Esophagus muscularis mucosa (tissue), 3 donors: ENCODE data around the gene PHGDH.

Experiments
- CTCF ChIP-seq, 3 experiments: fragments of 200-600 bp in 2 of 3; fragments of 450-650 bp in 1 of 3; sonication (generic) in 2 of 3; IDR thresholded peaks; one replicate each; pipeline ENCODE4 v1.5.1; 2017 to 2019; ENCODE audit warnings: antibody characterized with exemption in 3 of 3, mild to moderate bottlenecking in 2 of 3, moderate library complexity in 1 of 3
- POLR2A ChIP-seq: fragments of 450-650 bp; IDR thresholded peaks from one replicate; pipeline ENCODE4 v1.6.1; 2017; ENCODE audit warnings: antibody characterized with exemption, moderate library complexity, mild to moderate bottlenecking, low read depth

DNA sequence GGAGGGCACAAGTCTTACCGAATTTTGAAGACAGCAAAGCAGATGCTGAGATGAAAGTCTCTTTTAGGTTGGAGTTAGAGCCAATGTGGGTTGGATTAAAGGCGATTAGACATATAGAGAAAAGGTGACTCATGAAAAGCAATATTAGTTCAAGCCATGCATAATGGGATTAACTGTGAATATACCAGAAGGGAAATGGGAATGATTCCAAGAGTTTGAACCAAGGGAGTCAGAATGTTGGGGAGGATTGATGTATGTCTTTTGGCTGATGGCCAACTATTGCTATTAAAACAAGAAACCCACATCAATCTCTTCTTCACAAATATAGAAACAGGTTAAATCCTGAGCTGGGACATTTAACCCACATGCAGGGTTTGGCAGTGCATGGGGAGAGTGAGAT is 55.8 kb downstream of the PHGDH start:
- TF ChIP-seq POLR2A (no peak), CTCF (IDR thresholded peaks at IDR 0.05) (no peak)
